Neural cell (in vitro differentiated cells): ENCODE data around the gene TTC23. TPM values are rescaled to one million over a fixed set of nuclear protein-coding genes. Genes with fewer than 3 reads are reported as not detected.

Source experiments
- H2AFZ ChIP-seq: fragments of 200-600, 300-800 bp; sonication (generic), shearing (Covaris generic); 2 replicates; pipeline ENCODE4 v1.6.0; 2014; ENCODE audit warnings: low read depth, mild to moderate bottlenecking, antibody characterized with exemption, low read length, moderate library complexity
- H3F3A ChIP-seq: fragments of 200-600 bp; shearing (Covaris generic); 2 replicates; pipeline ENCODE4 v1.6.1; 2016; ENCODE audit warnings: mild to moderate bottlenecking, moderate library complexity, mixed read lengths, antibody characterized with exemption, low read length; ENCODE audit not compliant: insufficient read depth, poor library complexity, severe bottlenecking
- H3K27ac ChIP-seq: fragments of 200-600, 300-800 bp; sonication (generic), shearing (Covaris generic); 2 replicates; pipeline ENCODE4 v1.5.1; 2014; ENCODE audit warnings: mild to moderate bottlenecking, low read length, moderate library complexity
- H3K27me3 ChIP-seq: fragments of 300-800, 200-600 bp; sonication (generic), shearing (Covaris generic); 2 replicates; pipeline ENCODE4 v1.6.0; 2014; ENCODE audit warnings: mild to moderate bottlenecking, low read depth, low read length, moderate library complexity; ENCODE audit not compliant: insufficient read depth
- H3K36me3 ChIP-seq: fragments of 300-800, 200-600 bp; sonication (generic), shearing (Covaris generic); 2 replicates; pipeline ENCODE4 v1.5.1; 2014; ENCODE audit warnings: mild to moderate bottlenecking, antibody characterized with exemption, low read length, moderate library complexity; ENCODE audit not compliant: insufficient read depth
- H3K4me2 ChIP-seq: fragments of 300-800, 200-600 bp; sonication (generic), shearing (Covaris generic); 2 replicates; pipeline ENCODE4 v1.6.0; 2014; ENCODE audit warnings: mild to moderate bottlenecking, low read length
- H3K4me3 ChIP-seq: fragments of 300-800, 200-600 bp; sonication (generic), shearing (Covaris generic); 2 replicates; pipeline ENCODE4 v1.5.1; 2014; ENCODE audit warnings: mild to moderate bottlenecking, low read length, moderate library complexity
- H3K79me2 ChIP-seq: fragments of 200-600 bp; shearing (Covaris generic); replicated peaks from 2 replicates; pipeline ENCODE4 v1.6.0; 2014; ENCODE audit warnings: mild to moderate bottlenecking, low read length, moderate library complexity; ENCODE audit not compliant: insufficient read depth
- H3K9ac ChIP-seq: fragments of 300-800, 200-600 bp; sonication (generic), shearing (Covaris generic); 2 replicates; pipeline ENCODE4 v1.6.1; 2016; ENCODE audit warnings: mild to moderate bottlenecking, low read length, mixed read lengths
- H3K9me2 ChIP-seq: fragments of 200-600 bp; shearing (Covaris generic); 2 replicates; pipeline ENCODE4 v1.6.1; 2016; ENCODE audit warnings: mild to moderate bottlenecking, low read length, mixed read lengths; ENCODE audit not compliant: insufficient read depth
- H3K9me3 ChIP-seq: fragments of 200-600, 300-800 bp; sonication (generic), shearing (Covaris generic); 2 replicates; pipeline ENCODE4 v1.6.1; 2016; ENCODE audit warnings: mild to moderate bottlenecking, mixed run types, low read length, moderate library complexity, mixed read lengths
- H4K20me1 ChIP-seq: fragments of 200-600 bp; shearing (Covaris generic); 2 replicates; pipeline ENCODE4 v1.6.1; 2016; ENCODE audit warnings: mild to moderate bottlenecking, mixed run types; ENCODE audit not compliant: insufficient read depth
- CTCF ChIP-seq: fragments of 450-650 bp; IDR thresholded peaks from 2 replicates; pipeline ENCODE4 v1.5.1; 2014; ENCODE audit warnings: antibody characterized with exemption, mild to moderate bottlenecking, moderate library complexity; ENCODE audit not compliant: poor library complexity, severe bottlenecking
- EP300 ChIP-seq: fragments of 450-650 bp; conservative IDR thresholded peaks from 2 replicates; pipeline ENCODE4 v1.6.1; 2014; ENCODE audit warnings: antibody characterized with exemption, mild to moderate bottlenecking, moderate library complexity; ENCODE audit not compliant: poor library complexity, severe bottlenecking
- EZH2 ChIP-seq: fragments of 200-600, 300-800 bp; shearing (Covaris generic), sonication (generic); IDR thresholded peaks from 2 replicates; pipeline ENCODE4 v1.6.1; 2014; ENCODE audit warnings: antibody characterized with exemption, low read length, borderline replicate concordance, mild to moderate bottlenecking; ENCODE audit not compliant: insufficient read depth, poor library complexity, severe bottlenecking
- MXI1 ChIP-seq: fragments of 450-650 bp; conservative IDR thresholded peaks from 2 replicates; pipeline ENCODE4 v1.6.1; 2014; ENCODE audit warnings: antibody characterized with exemption, mild to moderate bottlenecking; ENCODE audit not compliant: poor library complexity, severe bottlenecking
- POLR2AphosphoS5 ChIP-seq: IDR thresholded peaks from 2 replicates; pipeline ENCODE4 v1.6.1; 2012
- RAD21 ChIP-seq: fragments of 450-650 bp; conservative IDR thresholded peaks from 2 replicates; pipeline ENCODE4 v1.6.1; 2014; ENCODE audit warnings: antibody characterized with exemption, mild to moderate bottlenecking, moderate library complexity
- REST ChIP-seq: IDR thresholded peaks from 2 replicates; pipeline ENCODE4 v1.6.1; 2012; ENCODE audit warnings: borderline replicate concordance
- SMC3 ChIP-seq: fragments of 450-650 bp; conservative IDR thresholded peaks from 2 replicates; pipeline ENCODE4 v1.6.1; 2014; ENCODE audit warnings: antibody characterized with exemption, mild to moderate bottlenecking, moderate library complexity; ENCODE audit not compliant: poor library complexity
- TAF1 ChIP-seq: IDR thresholded peaks from 2 replicates; pipeline ENCODE4 v1.6.1; 2012; ENCODE audit warnings: low read depth
- polyA plus RNA-seq: library from polyadenylated mRNA; depleted of rRNA; stranded (reverse); fragments of >200 nt; gene quantifications from 2 replicates; pipeline ENCODE4 v1.2.3, GENCODE V29; 2014

TTC23 gene
- polyA plus RNA-seq, 1 donor from 2014 or later: 6.2 TPM

GRCh38 chr15:99157456-99157855 lies 91.9 kb downstream of the TTC23 start:
- Histone ChIP-seq H3K9me2 (no peaks in the 10 kb centered on the region), H3K9me3 (no peaks in the 10 kb centered on the region), H2AFZ (no peak overlapping the region), H3K79me2 (no peaks in the 10 kb centered on the region), H3K9ac (no peak overlapping the region), H3K4me2 (no peak overlapping the region), H3F3A (no peaks in the 10 kb centered on the region), H3K4me3 (no peak overlapping the region), H4K20me1 (no peaks in the 10 kb centered on the region), H3K27me3 (no peaks in the 10 kb centered on the region), H3K36me3 (no peaks in the 10 kb centered on the region), H3K27ac (no peak overlapping the region)
- TF ChIP-seq EP300 (no peak), CTCF (no peak), SMC3 (no peak), REST (no peak), POLR2AphosphoS5 (no peak), RAD21 (no peak), EZH2 (no peak), TAF1 (no peak), MXI1 (no peak)

- Histone ChIP-seq H3K4me3 (no peak overlapping the region), H2AFZ (no peak overlapping the region), H3K79me2 (no peaks in the 10 kb centered on the region), H3K36me3 (no peaks in the 10 kb centered on the region), H3K4me2 (no peak overlapping the region), H3K9ac (no peak overlapping the region), H3K9me2 (no peaks in the 10 kb centered on the region), H3F3A (no peaks in the 10 kb centered on the region), H3K9me3 (no peaks in the 10 kb centered on the region), H3K27me3 (no peaks in the 10 kb centered on the region), H3K27ac (no peak overlapping the region), H4K20me1 (no peaks in the 10 kb centered on the region)
- TF ChIP-seq RAD21: no peak
- TF ChIP-seq EP300: no peak
- no peak for TF ChIP-seq EZH2
- TF ChIP-seq POLR2AphosphoS5: no peak
- no peak for TF ChIP-seq CTCF
- no peak for TF ChIP-seq MXI1
- TF ChIP-seq REST: no peak
- TF ChIP-seq SMC3: no peak
- no peak for TF ChIP-seq TAF1
Measured at GRCh38 chr15:99155961-99156443, 93.4 kb downstream of the TTC23 start.
